K562 (cell line): Measurements from ENCODE around the gene DYSF. TPM values are rescaled to one million over a fixed set of nuclear protein-coding genes. Genes with fewer than 3 reads are reported as not detected.

Source experiments
- ATAC-seq: fragments of 200-7000 bp; cut with Tn5 transposase; 3 replicates; pipeline ENCODE4 v1.9.1; 2020; ENCODE audit warnings: moderate library complexity
- BruUV-seq: library from RNA; stranded (reverse); fragments of 400-500 nt; replicated peaks from 2 replicates; lab custom pipeline; 2021; lab: Mats Ljungman, UMichigan
- CTCF ChIA-PET: fragments of 300-600 bp; formaldehyde crosslinking; extraction: SDS; loops from one replicate; lab custom pipeline; 2021; ENCODE audit warnings: low intra/inter-chr PET ratio; lab: Yijun Ruan, JAX
- POLR2A ChIA-PET: fragments of 300-600, 350-650 bp; sonication (Branson Sonifier 250); formaldehyde crosslinking; extraction: SDS; loops from one replicate; lab custom pipeline; 2021; ENCODE audit warnings: antibody characterized with exemption, inconsistent platforms; lab: Yijun Ruan, JAX
- DNase-seq, 4 experiments: peaks; one replicate each; pipeline versions ENCODE4 v3.0.0 to v3.0.0-alpha.2; 2011 to 2018; ENCODE audit warnings: low spot score in 3 of 4, mixed read lengths in 3 of 4; ENCODE audit errors: extremely low read depth in 1 of 4
- FAIRE-seq: peaks from 2 replicates; lab custom pipeline; 2011; peaks lifted over from hg19 to GRCh38; lab: Jason Lieb, UNC
- H2AFZ ChIP-seq: 2 replicates; pipeline ENCODE4 v1.6.0; 2011; ENCODE audit warnings: low read depth, low read length, control low read depth, inconsistent platforms
- H3K27ac ChIP-seq: fragments of 200-600 bp; 3 replicates; pipeline ENCODE4 v1.8.0; 2011; ENCODE audit warnings: low read depth, mild to moderate bottlenecking, control low read depth, inconsistent platforms, low read length, moderate library complexity, mixed read lengths; ENCODE audit errors: extremely low read depth
- H3K27me3 ChIP-seq, 2 experiments: fragments of 300-600 bp in 1 of 2; 2 replicates in 1 of 2; 3 replicates in 1 of 2; pipeline versions ENCODE4 v1.6.0 to v1.8.0; 2011; ENCODE audit warnings: inconsistent platforms in 2 of 2, low read length in 2 of 2, mild to moderate bottlenecking in 1 of 2, mixed read lengths in 1 of 2, moderate library complexity in 1 of 2; ENCODE audit not compliant: control insufficient read depth in 2 of 2, insufficient read depth in 2 of 2
- H3K36me3 ChIP-seq: fragments of 300-600 bp; 3 replicates; pipeline ENCODE4 v1.8.0; 2011; ENCODE audit warnings: mild to moderate bottlenecking, low read length, inconsistent platforms; ENCODE audit not compliant: control insufficient read depth, insufficient read depth
- H3K4me1 ChIP-seq, 2 experiments: fragments of 200-600 bp in 1 of 2; replicated peaks in 1 of 2; 2 replicates in 1 of 2; 3 replicates in 1 of 2; pipeline versions ENCODE4 v1.5.1 to v1.8.0; 2011; ENCODE audit warnings: inconsistent platforms in 2 of 2, low read length in 2 of 2, mild to moderate bottlenecking in 1 of 2, mixed read lengths in 1 of 2, moderate library complexity in 1 of 2; ENCODE audit not compliant: control insufficient read depth in 2 of 2, insufficient read depth in 2 of 2
- H3K4me2 ChIP-seq: 2 replicates; pipeline ENCODE4 v1.6.1; 2011; ENCODE audit warnings: low read length, control low read depth, inconsistent platforms, mixed read lengths; ENCODE audit not compliant: insufficient read depth
- H3K4me3 ChIP-seq: fragments of 200-600 bp; sonication (generic), shearing (Covaris generic); 2 replicates; pipeline ENCODE4 v1.5.1; 2016; ENCODE audit warnings: control low read depth, inconsistent platforms
- H3K79me2 ChIP-seq: fragments of 200-600 bp; 3 replicates; pipeline ENCODE4 v1.8.0; 2011; ENCODE audit warnings: low read length, inconsistent platforms; ENCODE audit not compliant: control insufficient read depth, insufficient read depth
- H3K9ac ChIP-seq, 2 experiments: 2 replicates each; pipeline versions ENCODE4 v1.6.0 to v1.6.1; 2011; ENCODE audit warnings: low read depth in 2 of 2, low read length in 2 of 2, control low read depth in 1 of 2, inconsistent platforms in 1 of 2, mild to moderate bottlenecking in 1 of 2, mixed read lengths in 1 of 2; ENCODE audit not compliant: insufficient read depth in 1 of 2
- H3K9me1 ChIP-seq: one replicate; pipeline ENCODE4 v1.6.0; 2011; ENCODE audit warnings: inconsistent platforms, mild to moderate bottlenecking, low read length, moderate library complexity; ENCODE audit not compliant: control insufficient read depth, insufficient read depth
- H3K9me3 ChIP-seq: replicated peaks from 2 replicates; pipeline ENCODE4 v1.5.1; 2011; ENCODE audit warnings: low read depth, low read length, inconsistent platforms; ENCODE audit not compliant: control insufficient read depth, insufficient read depth
- H4K20me1 ChIP-seq: replicated peaks from 2 replicates; pipeline ENCODE4 v1.6.1; 2011; ENCODE audit warnings: low read length, inconsistent platforms, mixed read lengths; ENCODE audit not compliant: control insufficient read depth, insufficient read depth
- CBX3 ChIP-seq, 2 experiments: IDR thresholded peaks; 1 replicate in 1 of 2; 2 replicates in 1 of 2; pipeline ENCODE4 v1.6.1; 2012; ENCODE audit warnings: inconsistent platforms in 2 of 2, low read length in 2 of 2, borderline replicate concordance in 1 of 2, control low read depth in 1 of 2
- CHD2 ChIP-seq: IDR thresholded peaks from 2 replicates; pipeline ENCODE4 v1.6.1; 2011; ENCODE audit warnings: low read depth, low read length
- CREB3 ChIP-seq: fragments of 450-650 bp; conservative IDR thresholded peaks from 2 replicates; pipeline ENCODE4 v1.6.1; 2016; ENCODE audit warnings: missing genetic modification characterization, low read depth, mild to moderate bottlenecking, missing compliant biosample characterization, moderate library complexity
- EP300 ChIP-seq: IDR thresholded peaks from 2 replicates; pipeline ENCODE4 v1.6.1; 2012; ENCODE audit warnings: low read length, improper control_type of control experiment
- KHSRP ChIP-seq: fragments of 450-650 bp; IDR thresholded peaks from 2 replicates; pipeline ENCODE4 v1.6.1; 2017
- MEF2A ChIP-seq: IDR thresholded peaks from 2 replicates; pipeline ENCODE4 v1.6.1; 2011; ENCODE audit warnings: low read depth, mild to moderate bottlenecking, low read length, moderate library complexity; ENCODE audit not compliant: control insufficient read depth
- MXI1 ChIP-seq: IDR thresholded peaks from 2 replicates; pipeline ENCODE4 v1.6.1; 2011; ENCODE audit warnings: low read depth, mild to moderate bottlenecking, improper control_type of control experiment, low read length
- ZNF75A ChIP-seq: fragments of 450-650 bp; formaldehyde crosslinking; IDR thresholded peaks from 2 replicates; pipeline ENCODE4 v1.4.0; 2020; ENCODE audit warnings: mild to moderate bottlenecking
- WGBS: fragments of 100-300 bp; shearing (Covaris generic); methylation state at CpG from one replicate; pipeline ENCODE4 v1.1.6; 2016; ENCODE audit warnings: low coverage, mixed read lengths; ENCODE audit not compliant: insufficient coverage; ENCODE audit errors: missing lambda C conversion rate; 5-methylcytosine and 5-hydroxymethylcytosine counted together
- in situ Hi-C: fragments of 300-500 bp; cut with MboI; formaldehyde crosslinking; loops from 4 replicates; pipeline ENCODE4 v1.15.0; 2018; ENCODE audit warnings: inconsistent platforms, mixed read lengths
- intact Hi-C: fragments of 100-400 bp; cut with micrococcal nuclease; formaldehyde crosslinking; loops from 2 replicates; pipeline ENCODE4 v1.14.2; 2022
- polyA plus RNA-seq, 8 experiments: library from polyadenylated mRNA; depleted of rRNA in 4 of 8; stranded (reverse) in 5 of 8; unstranded in 3 of 8; fragments of >200 nt; fragmentation: Nextera tagmentation in 2 of 8; fragmentation: Illumina TruSeq in 1 of 8; extraction: Ambion mirVana in 2 of 8; extraction: Trizol in 1 of 8; gene quantifications; 2 replicates each; pipeline versions ENCODE4 v1.2.1 to v1.2.3, GENCODE V29; 2011 to 2014; ENCODE audit warnings: inconsistent platforms in 1 of 8, missing spikeins in 1 of 8
- total RNA-seq, 7 experiments: library from RNA; depleted of rRNA in 6 of 7; stranded (reverse); fragments of >200 nt in 6 of 7; fragmentation: Illumina TruSeq in 2 of 7; extraction: Trizol in 2 of 7; gene quantifications; 2 replicates each; pipeline versions ENCODE4 v1.2.1 to v1.2.3, GENCODE V29; 2011 to 2021; ENCODE audit warnings: low replicate concordance in 1 of 7
- TF ChIP-seq, protein P1 (sequence below): fragments of 250-450 bp; sonication (Bioruptor Pico); IDR thresholded peaks from 2 replicates; pipeline ENCODE4 v1.4.0; 2020; ENCODE audit warnings: mild to moderate bottlenecking, moderate library complexity
- TF ChIP-seq, protein P2 (sequence below): fragments of 250-450 bp; sonication (Bioruptor Pico); IDR thresholded peaks from 2 replicates; pipeline ENCODE4 v1.9.0; 2021; ENCODE audit warnings: mild to moderate bottlenecking, inconsistent platforms
- TF ChIP-seq, protein P3 (sequence below): sonication (generic); formaldehyde crosslinking; IDR thresholded peaks from 2 replicates; pipeline ENCODE4 v1.8.0; 2022; ENCODE audit warnings: missing genetic modification reagents, mild to moderate bottlenecking, borderline replicate concordance

Gene DYSF
- total and polyA plus RNA-seq, 9 of the 15 experiments (the other 6 are each of a cell fraction or from before 2014, with no cell fraction given), result 0.01 to 0.80 (median 0.29) TPM

DNA sequence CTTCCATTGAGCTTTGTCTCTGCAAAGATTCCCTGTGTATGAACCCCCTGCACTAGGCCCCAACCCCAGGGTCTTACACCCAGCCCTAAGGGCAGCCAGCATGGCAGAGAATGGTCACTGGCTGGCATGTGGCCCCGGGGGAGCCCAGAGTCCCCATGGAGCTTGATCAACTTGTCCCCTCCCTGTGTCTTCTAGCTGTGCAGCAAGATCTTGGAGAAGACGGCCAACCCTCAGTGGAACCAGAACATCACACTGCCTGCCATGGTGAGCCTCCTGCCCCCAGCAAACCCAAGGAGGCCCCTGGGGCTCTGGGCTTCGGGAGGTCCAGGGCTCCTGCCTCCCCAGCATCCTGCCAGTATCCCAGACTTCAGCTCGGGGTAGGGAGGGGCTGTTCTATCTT lies 81.5 kb downstream of the DYSF start:
- Histone ChIP-seq H4K20me1 (no peaks in the 10 kb centered on the region), H3K9me3 (no peaks in the 10 kb centered on the region), H3K9me1 (no peaks in the 10 kb centered on the region)
- no peak for TF ChIP-seq KHSRP
- TF ChIP-seq EP300, result no peak
- TF ChIP-seq, protein P1, sequence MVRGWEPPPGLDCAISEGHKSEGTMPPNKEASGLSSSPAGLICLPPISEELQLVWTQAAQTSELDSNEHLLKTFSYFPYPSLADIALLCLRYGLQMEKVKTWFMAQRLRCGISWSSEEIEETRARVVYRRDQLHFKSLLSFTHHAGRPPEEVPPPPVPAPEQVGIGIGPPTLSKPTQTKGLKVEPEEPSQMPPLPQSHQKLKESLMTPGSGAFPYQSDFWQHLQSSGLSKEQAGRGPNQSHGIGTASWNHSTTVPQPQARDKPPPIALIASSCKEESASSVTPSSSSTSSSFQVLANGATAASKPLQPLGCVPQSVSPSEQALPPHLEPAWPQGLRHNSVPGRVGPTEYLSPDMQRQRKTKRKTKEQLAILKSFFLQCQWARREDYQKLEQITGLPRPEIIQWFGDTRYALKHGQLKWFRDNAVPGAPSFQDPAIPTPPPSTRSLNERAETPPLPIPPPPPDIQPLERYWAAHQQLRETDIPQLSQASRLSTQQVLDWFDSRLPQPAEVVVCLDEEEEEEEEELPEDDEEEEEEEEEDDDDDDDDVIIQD (CRISPR knock-in tag), result no peak
- TF ChIP-seq MEF2A, result no peak
- TF ChIP-seq MXI1, result no peak
- no peak for TF ChIP-seq CHD2
- TF ChIP-seq, protein P2, sequence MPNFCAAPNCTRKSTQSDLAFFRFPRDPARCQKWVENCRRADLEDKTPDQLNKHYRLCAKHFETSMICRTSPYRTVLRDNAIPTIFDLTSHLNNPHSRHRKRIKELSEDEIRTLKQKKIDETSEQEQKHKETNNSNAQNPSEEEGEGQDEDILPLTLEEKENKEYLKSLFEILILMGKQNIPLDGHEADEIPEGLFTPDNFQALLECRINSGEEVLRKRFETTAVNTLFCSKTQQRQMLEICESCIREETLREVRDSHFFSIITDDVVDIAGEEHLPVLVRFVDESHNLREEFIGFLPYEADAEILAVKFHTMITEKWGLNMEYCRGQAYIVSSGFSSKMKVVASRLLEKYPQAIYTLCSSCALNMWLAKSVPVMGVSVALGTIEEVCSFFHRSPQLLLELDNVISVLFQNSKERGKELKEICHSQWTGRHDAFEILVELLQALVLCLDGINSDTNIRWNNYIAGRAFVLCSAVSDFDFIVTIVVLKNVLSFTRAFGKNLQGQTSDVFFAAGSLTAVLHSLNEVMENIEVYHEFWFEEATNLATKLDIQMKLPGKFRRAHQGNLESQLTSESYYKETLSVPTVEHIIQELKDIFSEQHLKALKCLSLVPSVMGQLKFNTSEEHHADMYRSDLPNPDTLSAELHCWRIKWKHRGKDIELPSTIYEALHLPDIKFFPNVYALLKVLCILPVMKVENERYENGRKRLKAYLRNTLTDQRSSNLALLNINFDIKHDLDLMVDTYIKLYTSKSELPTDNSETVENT (CRISPR knock-in tag), result no peak
- TF ChIP-seq CBX3 (IDR thresholded peaks at IDR 0.05; ENCODE audit: borderline replicate concordance in 1 of 2, low read length in 2 of 2), result no peak
- no peak for TF ChIP-seq CREB3 (tag)
- TF ChIP-seq ZNF75A (CRISPR knock-in tag), result no peak
- TF ChIP-seq, protein P3, sequence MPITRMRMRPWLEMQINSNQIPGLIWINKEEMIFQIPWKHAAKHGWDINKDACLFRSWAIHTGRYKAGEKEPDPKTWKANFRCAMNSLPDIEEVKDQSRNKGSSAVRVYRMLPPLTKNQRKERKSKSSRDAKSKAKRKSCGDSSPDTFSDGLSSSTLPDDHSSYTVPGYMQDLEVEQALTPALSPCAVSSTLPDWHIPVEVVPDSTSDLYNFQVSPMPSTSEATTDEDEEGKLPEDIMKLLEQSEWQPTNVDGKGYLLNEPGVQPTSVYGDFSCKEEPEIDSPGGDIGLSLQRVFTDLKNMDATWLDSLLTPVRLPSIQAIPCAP (CRISPR knock-in tag), result no peak
- TF ChIP-seq, all 486 proteins: peak for 0
- Histone ChIP-seq H3K27ac (no peak overlapping the region), H3K79me2 (no peaks in the 10 kb centered on the region), H2AFZ (no peak overlapping the region), H3K36me3 (no peaks in the 10 kb centered on the region), H3K4me1 (no peaks in the 10 kb centered on the region; a peak in 1 of 5 replicates), H3K27me3 (peaks cover 8 to 26% of the 10 kb centered on the region in 2 experiments; a peak in 3 of 5 replicates), H3K4me2 (no peak overlapping the region), H3K9ac (no peak overlapping the region), H3K4me3 (no peak overlapping the region)
- ChIA-PET POLR2A (interaction anchor here (0.6 kb wide), 1 partner anchor 161 kb away, joined by 3 read pairs; no protein-coding TSS in a partner anchor), CTCF (no interaction called here)
- 0% methylated on average over 4 of the region's 4 CpGs for WGBS
- FAIRE-seq, result no peak
- no peak for DNase-seq
- no TSS peak for BruUV-seq
- intact Hi-C loops (loop anchor here (5.0 kb wide), 1 partner anchor 617 kb away; no protein-coding TSS in a partner anchor), in situ Hi-C loops (loop anchor here (10.0 to 25.0 kb wide), 2 partner anchors 620 to 1052 kb away; no protein-coding TSS in a partner anchor)
- ATAC-seq, result no peak
